Lower lobe of right lung (tissue), 2 donors: ENCODE measurements around the gene IFIH1. TPM values are rescaled to one million over a fixed set of nuclear protein-coding genes. Genes with fewer than 3 reads are reported as not detected.

ENCODE experiments used
- ATAC-seq, 2 donors: fragments of 200-7000 bp; cut with Tn5 transposase; one replicate each; pipeline ENCODE4 v1.9.1; 2020 to 2022; ENCODE audit warnings: mild to moderate bottlenecking in 2 of 2, moderate library complexity in 2 of 2
- DNase-seq: peaks from one replicate; pipeline ENCODE4 v3.0.0-alpha.2; 2020
- H3K27ac ChIP-seq: fragments of 200-600 bp; one replicate; pipeline ENCODE4 v1.8.0; 2022
- H3K27me3 ChIP-seq: fragments of 200-600 bp; one replicate; pipeline ENCODE4 v1.8.0; 2022; ENCODE audit warnings: low read depth
- H3K36me3 ChIP-seq: fragments of 200-600 bp; one replicate; pipeline ENCODE4 v1.8.0; 2022; ENCODE audit warnings: mild to moderate bottlenecking
- H3K4me1 ChIP-seq: fragments of 200-600 bp; one replicate; pipeline ENCODE4 v1.8.0; 2022
- H3K4me3 ChIP-seq: fragments of 200-600 bp; one replicate; pipeline ENCODE4 v1.8.0; 2022; ENCODE audit warnings: mild to moderate bottlenecking
- H3K9me3 ChIP-seq: fragments of 200-600 bp; one replicate; pipeline ENCODE4 v1.8.0; 2022
- CTCF ChIP-seq: fragments of 200-600 bp; IDR thresholded peaks from one replicate; pipeline ENCODE4 v1.8.0; 2022; ENCODE audit warnings: antibody characterized with exemption, mild to moderate bottlenecking
- intact Hi-C: fragments of 100-400 bp; cut with DNase I; formaldehyde crosslinking; loops from one replicate; pipeline ENCODE4 v1.11.0; 2022
- total RNA-seq: library from RNA; stranded (reverse); fragmentation: NEBNext Ultra II Directional; extraction: Animal tissue kit (Norgen Biotek cat#: 25700); gene quantifications from one replicate; pipeline ENCODE4 v1.2.1, GENCODE V29; 2021
- donor health status: DM: no; HTN: yes; CAD: no; lungs with severe emphysema.

Gene IFIH1
- total RNA-seq, 1 donor from 2014 or later = 44.1 TPM

DNA sequence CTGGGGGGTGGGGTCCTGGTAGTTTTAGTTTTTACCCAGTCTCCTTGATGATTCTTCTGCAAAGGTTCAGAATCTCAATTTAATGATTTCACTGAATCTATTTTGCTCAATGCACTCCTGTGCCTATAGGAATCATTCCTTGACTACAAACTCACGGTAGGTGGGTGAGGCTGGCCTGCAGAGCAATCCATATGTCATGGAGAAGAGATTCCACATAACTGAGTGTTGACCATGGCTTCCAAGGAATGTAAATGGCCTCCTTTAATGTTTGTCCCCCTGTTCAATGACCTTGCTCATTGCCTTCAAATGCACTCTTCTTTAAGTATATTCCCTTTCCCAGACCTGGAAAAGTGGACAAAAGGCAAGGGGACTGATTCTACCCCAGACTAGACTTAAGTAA lies 87.7 kb downstream of the IFIH1 start:
- H3K4me1 ChIP-seq = no peaks in the 10 kb centered on the region
- ATAC-seq = no peak
- no peaks in the 10 kb centered on the region for H3K9me3 ChIP-seq
- H3K27ac ChIP-seq = no peak overlapping the region
- DNase-seq = no peak
- H3K4me3 ChIP-seq = no peak overlapping the region
- TF ChIP-seq CTCF = no peak
- no peaks in the 10 kb centered on the region for H3K36me3 ChIP-seq
- intact Hi-C loops = no loop called here
- no peaks in the 10 kb centered on the region for H3K27me3 ChIP-seq

DNA sequence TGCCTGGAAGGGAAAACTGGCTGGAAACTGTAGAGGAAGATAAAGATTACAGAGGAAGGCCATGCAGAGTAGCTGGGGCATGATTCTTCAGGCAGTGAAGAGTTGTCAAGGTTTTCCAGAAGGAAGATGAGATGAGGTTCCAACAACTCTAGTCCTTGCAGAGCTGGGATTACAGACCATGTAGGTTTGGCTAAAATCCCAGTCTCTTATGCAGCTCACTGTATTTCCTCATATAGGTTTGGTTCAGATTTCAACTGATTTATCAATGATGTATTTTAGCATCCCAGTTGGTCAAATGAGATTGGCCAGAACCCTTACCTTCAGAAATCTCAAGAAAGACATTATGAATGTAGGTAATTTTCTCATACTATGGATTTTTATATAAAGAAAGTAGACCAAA lies 91.6 kb downstream of the IFIH1 start:
- intact Hi-C loops = no loop called here
- TF ChIP-seq CTCF = no peak
- H3K36me3 ChIP-seq = no peaks in the 10 kb centered on the region

DNA sequence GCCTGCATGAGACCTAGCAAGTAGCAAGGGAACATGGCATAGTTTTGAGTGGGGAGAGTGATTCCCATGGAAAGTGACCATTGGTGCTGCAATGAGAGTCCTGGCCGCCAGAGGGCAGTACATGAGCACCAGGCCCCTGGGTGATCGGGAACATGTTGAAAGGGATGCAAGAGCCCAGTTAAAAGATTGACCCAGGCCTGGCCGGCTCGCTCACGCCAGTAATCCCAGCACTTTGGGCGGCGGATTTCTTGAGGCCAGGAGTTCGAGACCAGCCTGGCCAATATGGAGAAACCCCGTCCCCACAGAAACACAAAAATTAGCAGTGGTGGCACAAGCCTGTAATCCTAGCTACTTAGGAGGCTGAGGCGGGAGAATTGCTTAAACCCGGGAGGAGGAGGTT lies 97.4 kb downstream of the IFIH1 start:
- H3K9me3 ChIP-seq = no peaks in the 10 kb centered on the region
- intact Hi-C loops = loop anchor here (5.0 kb wide), 1 partner anchor 81 kb away; no protein-coding TSS in a partner anchor
- peak; percentile 90 for TF ChIP-seq CTCF
- no peak overlapping the region for H3K4me3 ChIP-seq
- H3K36me3 ChIP-seq = no peaks in the 10 kb centered on the region
- ATAC-seq (peak; percentile 93 to 95), DNase-seq (peak; percentile 81)
- no peak overlapping the region for H3K27ac ChIP-seq
- H3K4me1 ChIP-seq = peaks cover 6% of the 10 kb centered on the region
- no peaks in the 10 kb centered on the region for H3K27me3 ChIP-seq

More for the DNA sequence above, 91.6 kb downstream of the IFIH1 start:
- ATAC-seq (no peak), DNase-seq (no peak)
- H3K9me3 ChIP-seq = no peaks in the 10 kb centered on the region
- H3K27me3 ChIP-seq = no peaks in the 10 kb centered on the region
- H3K4me1 ChIP-seq = no peaks in the 10 kb centered on the region
- H3K4me3 ChIP-seq = no peak overlapping the region
- no peak overlapping the region for H3K27ac ChIP-seq

DNA sequence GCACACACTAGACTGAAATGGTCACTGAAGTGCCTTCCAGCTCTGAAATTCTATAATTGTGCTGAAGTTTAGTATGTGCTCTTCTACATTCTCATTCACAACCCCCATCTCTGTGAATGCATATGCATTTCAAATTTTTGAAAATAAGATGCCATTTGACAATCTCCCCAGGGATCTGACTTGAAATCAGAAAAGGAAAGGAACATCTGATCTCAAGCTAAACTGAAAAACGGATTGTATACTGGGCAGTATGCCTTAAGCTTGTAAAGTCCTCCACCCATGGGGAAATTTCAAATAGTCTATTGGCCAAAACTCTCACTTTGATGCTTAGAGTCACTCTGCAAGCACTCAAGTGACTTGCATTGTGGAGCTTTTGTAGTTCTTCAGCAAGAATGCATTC lies 98.1 kb downstream of the IFIH1 start:
- DNase-seq (no peak), ATAC-seq (no peak)
- TF ChIP-seq CTCF = no peak
- Histone ChIP-seq H3K4me1 (peaks cover 6% of the 10 kb centered on the region), H3K36me3 (no peaks in the 10 kb centered on the region), H3K27ac (no peak overlapping the region), H3K9me3 (no peaks in the 10 kb centered on the region), H3K27me3 (no peaks in the 10 kb centered on the region), H3K4me3 (no peak overlapping the region)
- intact Hi-C loops = loop anchor here (5.0 kb wide), 1 partner anchor 82 kb away; no protein-coding TSS in a partner anchor

DNA sequence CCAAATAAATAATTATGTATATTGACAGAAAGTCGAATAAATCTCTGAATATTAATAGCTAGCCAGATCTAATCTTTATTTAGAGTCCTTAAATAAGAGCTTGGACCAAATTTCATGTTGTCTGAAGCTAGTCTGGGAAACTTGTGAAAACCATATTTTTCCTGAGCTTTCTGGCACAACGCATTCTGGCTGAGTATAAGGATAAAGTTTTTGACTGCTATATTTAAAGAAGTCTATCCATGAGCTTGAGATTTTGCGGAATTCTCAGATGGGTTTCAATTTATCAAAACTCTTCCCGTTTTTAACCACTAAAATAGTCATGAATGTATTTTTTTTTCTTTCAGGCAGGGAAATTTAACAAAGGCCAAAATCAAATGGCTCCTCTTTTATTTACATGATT lies 99.1 kb downstream of the IFIH1 start:
- ATAC-seq = no peak
- Histone ChIP-seq H3K4me3 (no peak overlapping the region), H3K27me3 (no peaks in the 10 kb centered on the region), H3K9me3 (no peaks in the 10 kb centered on the region), H3K4me1 (peaks cover 6% of the 10 kb centered on the region), H3K36me3 (no peaks in the 10 kb centered on the region), H3K27ac (no peak overlapping the region)
- no peak for DNase-seq
- no peak for TF ChIP-seq CTCF
- intact Hi-C loops = no loop called here

DNA sequence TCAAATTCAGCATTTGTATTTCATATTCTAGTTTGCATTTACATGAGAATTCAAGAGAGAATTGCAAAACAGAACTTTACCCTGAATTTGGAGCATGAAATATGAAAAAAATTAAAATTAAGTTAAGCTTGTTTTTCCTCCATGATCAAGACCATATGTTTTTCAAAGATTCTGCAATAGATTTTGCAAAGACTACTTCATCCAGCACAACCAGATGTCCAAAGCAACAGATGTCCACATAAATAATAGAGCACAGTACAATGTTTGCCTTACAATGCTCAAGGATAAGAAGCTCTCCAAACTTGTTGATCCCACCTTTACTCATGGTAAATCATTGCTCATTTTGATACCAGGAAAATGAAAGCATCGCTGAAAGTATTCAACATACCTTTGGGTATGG lies 100.9 kb downstream of the IFIH1 start:
- ATAC-seq (no peak), DNase-seq (no peak)
- H3K4me1 ChIP-seq = peaks cover 6% of the 10 kb centered on the region
- no peaks in the 10 kb centered on the region for H3K27me3 ChIP-seq
- H3K4me3 ChIP-seq = no peak overlapping the region
- H3K36me3 ChIP-seq = no peaks in the 10 kb centered on the region
- intact Hi-C loops = no loop called here
- H3K27ac ChIP-seq = no peak overlapping the region
- no peaks in the 10 kb centered on the region for H3K9me3 ChIP-seq
- no peak for TF ChIP-seq CTCF
